HG03520 (cell line): Measurements from ENCODE around the gene USP21.

Source experiments
- ATAC-seq: cut with Tn5 transposase; IDR thresholded peaks from one replicate; pipeline ENCODE4 v1.9.1; 2021; ENCODE audit warnings: mild to moderate bottlenecking, moderate library complexity; ENCODE audit not compliant: unreplicated experiment

Gene USP21

GRCh38 chr1:161215076-161215475 lies 55.8 kb downstream of the USP21 start, which contains the start of gene FCER1G:
FCER1G (plus strand) TSS chr1:161215295; CDS start chr1:161215322, 27 bp downstream.
- no peak for ATAC-seq
